Muscle layer of duodenum (tissue), 2 donors: ENCODE data around the gene FOXE3.

Source experiments
- H3K27ac ChIP-seq: one replicate; pipeline ENCODE4 v1.7.0; 2013; ENCODE audit warnings: mild to moderate bottlenecking, low read length
- H3K27me3 ChIP-seq: one replicate; pipeline ENCODE4 v1.7.0; 2013; ENCODE audit warnings: low read depth, mild to moderate bottlenecking, control low read depth, low read length
- H3K36me3 ChIP-seq, 2 donors: one replicate each; pipeline ENCODE4 v1.7.0; 2013; ENCODE audit warnings: low read length in 2 of 2, control low read depth in 1 of 2, mild to moderate bottlenecking in 1 of 2; ENCODE audit not compliant: insufficient read depth in 2 of 2, control insufficient read depth in 1 of 2
- H3K4me1 ChIP-seq, 2 donors: one replicate each; pipeline ENCODE4 v1.7.0; 2013; ENCODE audit warnings: low read length in 2 of 2, mild to moderate bottlenecking in 2 of 2, control low read depth in 1 of 2, moderate library complexity in 1 of 2; ENCODE audit not compliant: insufficient read depth in 2 of 2, control insufficient read depth in 1 of 2
- H3K4me3 ChIP-seq, 2 donors: one replicate each; pipeline ENCODE4 v1.7.0; 2013; ENCODE audit warnings: low read length in 2 of 2, low read depth in 1 of 2, mild to moderate bottlenecking in 1 of 2
- H3K9me3 ChIP-seq, 2 donors: one replicate each; pipeline ENCODE4 v1.7.0; 2013; ENCODE audit warnings: low read length in 2 of 2, control low read depth in 1 of 2, mild to moderate bottlenecking in 1 of 2; ENCODE audit not compliant: control insufficient read depth in 1 of 2
- donor health status: healthy.

FOXE3 gene

DNA sequence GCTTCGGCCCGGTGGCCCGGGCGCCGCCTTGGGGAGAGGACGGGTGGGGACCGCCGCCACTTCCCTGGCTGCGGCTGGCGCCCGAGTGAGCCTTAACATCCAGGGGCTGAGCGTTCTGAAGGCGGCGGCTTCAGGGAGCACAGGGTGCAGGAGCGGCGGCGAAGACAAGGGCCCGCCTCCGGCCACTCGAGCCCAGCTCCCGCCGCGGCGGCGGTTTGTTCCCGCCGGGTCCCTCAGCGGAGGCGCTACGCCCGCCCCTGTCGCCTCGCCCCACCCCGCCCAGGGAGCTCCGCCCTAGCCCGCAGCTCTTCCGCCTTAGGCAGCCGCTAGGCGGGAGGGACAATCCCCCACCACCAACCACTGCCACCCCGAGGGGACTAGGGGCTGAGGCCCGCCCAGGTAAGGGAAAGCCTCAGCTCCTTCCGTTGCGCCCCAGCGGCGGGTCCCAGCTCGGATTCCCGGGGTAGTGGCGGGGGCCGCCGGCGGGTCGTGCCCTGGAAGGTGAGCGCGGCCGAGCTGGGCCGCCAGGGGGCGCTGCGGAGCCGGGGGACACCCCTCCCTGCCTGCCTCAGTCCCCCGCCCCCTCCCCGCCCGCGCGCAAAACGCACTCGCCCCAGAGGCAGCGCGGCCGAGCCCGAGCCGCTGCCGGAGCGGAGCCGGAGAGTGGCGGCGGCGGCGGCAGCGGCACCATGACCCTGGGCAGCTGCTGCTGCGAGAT lies 21.5 kb downstream of the FOXE3 start, which contains the start of gene FOXD2:
TSS of gene FOXD2 (plus strand) at position 598 of the 718 bp plus-strand sequence. CDS start at position 690, 92 bp downstream.
- Histone ChIP-seq H3K27ac (no peak within 1 kb of the TSS), H3K4me1 (peaks cover 13 to 57% of the 10 kb centered on the region in 2 donors), H3K9me3 (no peaks in the 10 kb centered on the region), H3K4me3 (peak within 1 kb of the TSS; percentile 52 to 74), H3K27me3 (peaks cover 66% of the 10 kb centered on the region), H3K36me3 (no peaks in the 10 kb centered on the region)

DNA sequence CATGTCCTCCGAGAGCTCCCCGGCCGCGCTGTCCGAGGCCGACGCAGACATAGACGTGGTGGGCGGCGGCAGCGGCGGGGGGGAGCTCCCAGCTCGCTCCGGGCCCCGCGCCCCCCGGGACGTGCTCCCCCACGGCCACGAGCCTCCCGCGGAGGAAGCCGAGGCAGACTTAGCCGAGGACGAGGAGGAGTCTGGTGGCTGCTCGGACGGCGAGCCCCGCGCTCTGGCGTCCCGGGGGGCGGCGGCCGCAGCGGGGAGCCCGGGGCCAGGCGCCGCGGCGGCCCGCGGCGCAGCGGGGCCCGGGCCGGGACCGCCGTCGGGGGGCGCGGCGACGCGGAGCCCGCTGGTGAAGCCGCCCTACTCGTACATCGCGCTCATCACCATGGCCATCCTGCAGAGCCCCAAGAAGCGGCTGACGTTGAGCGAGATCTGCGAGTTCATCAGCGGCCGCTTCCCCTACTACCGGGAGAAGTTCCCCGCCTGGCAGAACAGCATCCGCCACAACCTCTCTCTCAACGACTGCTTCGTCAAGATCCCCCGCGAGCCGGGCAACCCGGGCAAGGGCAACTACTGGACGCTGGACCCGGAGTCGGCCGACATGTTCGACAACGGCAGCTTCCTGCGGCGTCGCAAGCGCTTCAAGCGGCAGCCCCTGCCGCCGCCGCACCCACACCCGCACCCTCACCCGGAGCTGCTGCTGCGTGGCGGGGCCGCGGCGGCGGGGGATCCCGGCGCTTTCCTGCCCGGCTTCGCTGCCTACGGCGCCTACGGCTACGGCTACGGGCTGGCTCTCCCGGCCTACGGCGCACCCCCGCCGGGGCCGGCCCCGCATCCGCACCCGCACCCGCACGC lies 22.3 kb downstream of the FOXE3 start:
- Histone ChIP-seq H3K9me3 (no peaks in the 10 kb centered on the region), H3K4me1 (peaks cover 13 to 51% of the 10 kb centered on the region in 2 donors), H3K4me3 (peak overlapping the region in 1 of 2 donors; percentile 74), H3K27me3 (peaks cover 66% of the 10 kb centered on the region), H3K27ac (no peak overlapping the region), H3K36me3 (no peaks in the 10 kb centered on the region)

DNA sequence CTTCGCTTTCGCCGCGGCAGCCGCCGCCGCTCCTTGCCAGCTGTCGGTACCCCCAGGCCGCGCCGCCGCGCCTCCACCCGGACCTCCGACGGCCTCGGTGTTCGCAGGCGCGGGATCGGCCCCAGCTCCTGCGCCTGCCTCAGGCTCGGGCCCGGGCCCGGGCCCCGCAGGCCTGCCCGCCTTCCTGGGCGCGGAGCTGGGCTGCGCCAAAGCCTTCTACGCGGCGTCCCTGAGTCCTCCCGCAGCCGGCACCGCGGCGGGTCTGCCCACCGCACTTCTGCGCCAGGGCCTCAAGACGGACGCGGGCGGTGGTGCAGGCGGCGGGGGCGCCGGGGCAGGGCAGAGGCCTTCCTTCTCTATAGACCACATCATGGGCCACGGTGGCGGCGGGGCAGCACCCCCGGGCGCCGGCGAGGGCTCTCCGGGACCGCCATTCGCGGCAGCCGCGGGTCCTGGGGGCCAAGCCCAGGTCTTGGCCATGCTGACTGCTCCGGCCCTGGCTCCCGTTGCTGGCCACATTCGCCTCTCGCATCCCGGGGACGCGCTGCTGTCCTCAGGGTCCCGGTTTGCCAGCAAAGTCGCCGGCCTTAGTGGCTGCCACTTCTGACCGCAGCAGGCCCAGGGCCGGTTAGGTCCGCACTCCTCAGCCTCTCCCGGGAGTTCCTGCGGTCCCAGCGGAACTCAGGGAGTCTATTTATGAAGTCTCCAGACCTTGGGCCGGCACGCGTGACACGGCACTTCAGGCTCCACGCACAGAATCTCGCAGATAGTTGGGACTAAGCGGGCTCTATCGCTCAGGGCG lies 23.1 kb downstream of the FOXE3 start:
- peaks cover 8 to 46% of the 10 kb centered on the region in 2 donors for H3K4me1 ChIP-seq
- H3K36me3 ChIP-seq = no peaks in the 10 kb centered on the region
- H3K27ac ChIP-seq = no peak overlapping the region
- H3K9me3 ChIP-seq = no peaks in the 10 kb centered on the region
- peaks cover 66% of the 10 kb centered on the region for H3K27me3 ChIP-seq
- H3K4me3 ChIP-seq = no peak overlapping the region

DNA sequence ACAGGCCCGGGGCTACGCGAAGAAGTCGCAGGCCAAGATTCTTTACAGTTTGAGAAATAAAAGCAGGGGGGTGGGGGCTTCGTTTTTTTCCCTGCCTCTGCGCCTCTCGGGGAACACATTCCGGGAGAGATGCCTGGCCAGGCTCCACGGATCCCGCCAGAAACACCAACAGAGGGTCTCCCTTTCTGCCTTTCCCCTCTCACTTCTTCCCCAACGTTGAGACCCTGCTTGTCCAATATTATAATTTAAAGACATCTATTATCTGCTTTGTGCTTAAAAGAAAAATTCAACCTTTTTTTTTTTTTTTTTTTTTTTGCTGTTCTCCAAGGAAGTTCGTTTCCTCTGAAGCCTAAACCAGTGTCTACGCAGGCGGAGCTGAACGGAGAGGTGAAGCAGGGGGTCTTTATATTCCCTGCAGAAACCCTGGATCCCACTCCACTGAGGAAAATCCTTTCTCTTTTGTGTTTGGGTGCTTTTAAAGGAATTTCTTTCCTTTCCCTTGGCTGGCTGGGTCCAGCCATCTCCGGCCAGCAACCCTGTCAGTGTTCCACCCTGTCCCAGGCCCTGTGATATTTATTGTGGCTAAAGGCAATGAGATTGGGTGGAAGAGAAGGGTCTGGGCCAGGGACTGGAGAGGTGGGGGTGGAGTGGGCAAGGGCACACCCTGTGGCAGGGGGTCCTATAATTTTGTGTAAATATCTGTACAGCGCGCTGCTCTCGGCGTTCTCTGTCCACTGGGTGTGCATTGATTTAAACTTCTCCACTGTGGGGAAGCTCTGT lies 23.9 kb downstream of the FOXE3 start:
- no peaks in the 10 kb centered on the region for H3K9me3 ChIP-seq
- H3K27me3 ChIP-seq = peaks cover 66% of the 10 kb centered on the region
- H3K4me1 ChIP-seq = peaks cover 9 to 47% of the 10 kb centered on the region in 2 donors
- H3K27ac ChIP-seq = no peak overlapping the region
- H3K4me3 ChIP-seq = no peak overlapping the region
- no peaks in the 10 kb centered on the region for H3K36me3 ChIP-seq

DNA sequence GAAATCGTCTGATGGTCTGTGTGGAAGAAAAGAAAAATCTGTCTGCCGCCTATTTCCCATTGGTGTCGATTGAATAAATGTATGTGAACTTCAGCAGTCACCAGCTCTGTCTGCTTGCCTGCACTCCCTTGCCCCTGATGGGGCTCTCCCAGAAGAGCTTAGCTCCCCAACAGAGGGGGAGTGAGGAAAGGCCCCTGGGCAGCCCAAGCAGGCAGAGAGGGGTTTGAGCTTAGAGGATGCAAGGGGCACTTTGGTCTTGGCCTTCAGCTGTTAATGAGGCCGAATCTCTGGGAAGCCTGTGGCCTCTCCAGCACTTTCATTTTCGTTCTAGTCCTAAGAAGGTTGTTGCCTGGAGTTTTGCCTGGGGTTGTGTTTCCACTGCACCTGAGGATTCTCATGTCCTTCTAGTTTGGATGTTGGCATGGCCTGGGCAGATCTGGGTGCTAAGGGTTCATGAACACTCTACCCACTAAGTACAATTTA lies 24.6 kb downstream of the FOXE3 start:
- Histone ChIP-seq H3K27ac (no peak overlapping the region), H3K27me3 (peaks cover 69% of the 10 kb centered on the region), H3K4me1 (peaks cover 9 to 47% of the 10 kb centered on the region in 2 donors), H3K36me3 (no peaks in the 10 kb centered on the region), H3K4me3 (no peak overlapping the region), H3K9me3 (no peaks in the 10 kb centered on the region)

DNA sequence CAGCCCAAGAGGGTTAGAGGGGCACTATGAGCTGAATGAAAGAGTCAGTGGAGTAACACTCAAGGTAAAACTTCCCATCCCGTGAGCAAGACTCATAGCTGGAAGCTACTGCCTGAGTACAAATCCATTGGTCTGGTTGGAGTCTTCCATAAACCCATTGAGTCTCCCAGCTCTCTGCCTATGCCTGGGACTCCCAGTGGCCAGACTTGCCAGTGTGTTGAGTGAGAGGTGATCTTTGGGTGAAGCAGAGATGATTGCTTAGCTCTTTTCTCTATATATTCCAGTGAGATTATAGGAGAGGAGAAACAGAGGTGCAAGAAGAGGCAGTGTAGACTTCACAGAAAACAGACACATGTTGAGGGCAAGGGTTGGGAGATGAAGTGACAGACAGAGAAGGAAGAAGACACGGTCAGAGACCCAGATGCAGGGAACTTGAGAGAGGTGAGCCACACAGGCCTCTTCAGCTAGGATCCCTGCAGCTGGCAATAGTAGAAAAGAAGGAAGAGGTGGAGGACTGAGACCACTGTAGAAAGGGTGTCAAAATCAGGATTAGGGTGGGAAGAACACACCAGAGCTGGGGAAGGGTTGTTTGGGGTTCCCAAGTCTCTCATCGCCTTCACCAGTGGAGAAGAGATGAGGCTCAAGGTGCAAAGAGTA lies 25.5 kb downstream of the FOXE3 start:
- no peaks in the 10 kb centered on the region for H3K9me3 ChIP-seq
- H3K4me3 ChIP-seq = no peak overlapping the region
- no peak overlapping the region for H3K27ac ChIP-seq
- H3K36me3 ChIP-seq = no peaks in the 10 kb centered on the region
- peaks cover 69% of the 10 kb centered on the region for H3K27me3 ChIP-seq
- peaks cover 8 to 37% of the 10 kb centered on the region in 2 donors for H3K4me1 ChIP-seq

DNA sequence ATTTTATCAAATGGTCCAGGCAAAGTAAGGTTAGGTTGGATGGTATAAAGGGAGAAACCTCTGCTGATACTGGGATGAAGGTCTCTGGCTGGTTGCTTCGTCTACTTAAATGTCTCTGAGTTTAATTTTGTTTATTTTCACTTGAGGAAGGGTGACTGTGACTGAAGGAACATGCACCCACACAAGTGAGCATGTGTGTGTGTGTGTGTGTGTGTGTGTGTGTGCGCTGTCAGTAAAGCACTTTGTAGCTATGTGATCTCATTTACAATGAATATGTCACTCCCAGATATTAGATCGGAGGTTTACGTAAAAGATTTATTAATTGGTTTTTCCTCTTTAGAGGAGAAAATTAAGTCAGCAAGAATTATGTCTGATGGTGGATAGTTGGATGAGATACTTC lies 26.1 kb downstream of the FOXE3 start:
- Histone ChIP-seq H3K27me3 (peaks cover 72% of the 10 kb centered on the region), H3K4me3 (no peak overlapping the region), H3K9me3 (no peaks in the 10 kb centered on the region), H3K4me1 (peaks cover 5 to 31% of the 10 kb centered on the region in 2 donors), H3K27ac (no peak overlapping the region), H3K36me3 (no peaks in the 10 kb centered on the region)

DNA sequence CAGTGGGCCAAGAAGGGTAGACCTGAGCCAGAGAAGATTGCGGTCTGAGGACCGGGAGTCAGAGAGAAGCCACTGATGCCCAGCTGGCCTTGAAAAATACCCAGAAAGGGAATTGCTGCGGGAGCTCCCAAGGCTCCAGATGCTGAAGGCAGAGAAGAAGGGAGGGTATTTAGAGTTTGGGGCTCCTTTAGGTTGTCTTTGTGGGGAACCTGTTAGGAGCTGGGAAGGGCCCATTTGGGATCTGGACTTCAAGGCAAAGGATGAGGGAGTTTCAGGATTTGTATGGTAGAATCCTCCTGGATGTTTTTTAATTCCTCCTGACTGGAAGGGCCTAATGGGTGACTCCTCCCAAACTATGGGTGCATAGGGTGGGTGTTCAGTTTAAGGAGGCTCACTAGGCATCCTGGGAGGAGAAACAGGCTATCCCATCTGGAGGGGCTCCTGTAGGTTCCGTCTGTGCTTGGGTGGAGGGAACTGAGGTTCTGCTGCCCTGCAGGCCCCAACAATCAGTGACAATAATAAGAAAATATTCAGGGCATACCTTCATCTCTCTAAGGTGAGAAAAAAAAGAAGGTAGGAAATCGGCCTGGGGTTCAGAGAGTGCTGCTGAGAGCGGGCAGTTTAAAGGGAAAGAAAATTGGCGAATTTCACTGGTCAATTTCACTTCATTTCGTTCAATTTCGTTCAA lies 26.9 kb downstream of the FOXE3 start:
- Histone ChIP-seq H3K4me3 (no peak overlapping the region), H3K36me3 (no peaks in the 10 kb centered on the region), H3K4me1 (peaks cover 5 to 23% of the 10 kb centered on the region in 2 donors), H3K9me3 (no peaks in the 10 kb centered on the region), H3K27ac (no peak overlapping the region), H3K27me3 (peaks cover 77% of the 10 kb centered on the region)

DNA sequence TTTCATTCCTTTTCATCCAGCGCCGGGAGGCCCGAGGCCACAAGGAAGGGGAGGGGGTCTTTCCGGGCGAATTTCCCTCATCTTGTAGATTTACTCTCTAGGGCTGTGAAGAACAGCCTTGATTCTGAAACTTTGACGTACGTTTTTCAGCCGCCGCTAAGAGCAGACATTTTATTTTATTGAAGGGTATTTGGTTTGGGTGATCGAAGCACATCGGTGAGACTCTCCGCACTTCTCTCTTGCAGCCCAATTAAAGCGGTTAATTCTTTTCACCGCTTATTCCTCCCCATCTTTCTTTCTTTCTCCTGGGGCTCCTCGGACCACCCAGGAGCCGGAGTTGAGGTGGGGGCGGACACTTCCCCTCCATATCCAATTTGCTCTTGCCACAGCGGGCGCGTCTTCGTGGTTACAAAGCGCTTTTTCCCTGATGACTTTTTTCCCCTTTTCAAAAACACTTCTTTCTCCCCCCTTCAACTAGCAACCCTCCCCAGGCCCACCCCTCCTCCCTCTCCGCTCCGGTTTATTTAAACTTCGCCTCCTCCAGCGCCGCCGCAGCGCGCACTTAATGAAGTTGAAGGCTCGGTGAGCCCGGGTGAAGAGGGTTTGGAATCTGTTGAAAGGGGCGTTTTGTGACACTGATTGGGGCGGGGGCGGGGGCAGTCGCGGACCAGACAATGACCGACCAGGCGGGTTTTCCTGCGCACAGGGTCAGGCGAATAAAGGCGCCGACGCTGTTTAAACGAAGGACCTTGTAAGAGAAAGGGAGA lies 27.6 kb downstream of the FOXE3 start:
- no peaks in the 10 kb centered on the region for H3K36me3 ChIP-seq
- H3K4me3 ChIP-seq = no peak overlapping the region
- H3K27ac ChIP-seq = no peak overlapping the region
- H3K4me1 ChIP-seq = peaks cover 5 to 21% of the 10 kb centered on the region in 2 donors
- H3K27me3 ChIP-seq = peaks cover 84% of the 10 kb centered on the region
- no peaks in the 10 kb centered on the region for H3K9me3 ChIP-seq
